Skin of body (tissue), 2 donors: ENCODE measurements around the gene ILK. TPM values are rescaled to one million over a fixed set of nuclear protein-coding genes. Genes with fewer than 3 reads are reported as not detected.

ENCODE experiments used
- DNase-seq: peaks from one replicate; lab custom pipeline; 2025; lab: John Stamatoyannopoulos, UW
- total RNA-seq: library from RNA; depleted of rRNA; stranded (reverse); fragments of >200 nt; gene quantifications from one replicate; pipeline ENCODE4 v1.2.3, GENCODE V29; 2014

ILK gene
- total RNA-seq, 1 donor from 2014 or later: 104 TPM

DNA sequence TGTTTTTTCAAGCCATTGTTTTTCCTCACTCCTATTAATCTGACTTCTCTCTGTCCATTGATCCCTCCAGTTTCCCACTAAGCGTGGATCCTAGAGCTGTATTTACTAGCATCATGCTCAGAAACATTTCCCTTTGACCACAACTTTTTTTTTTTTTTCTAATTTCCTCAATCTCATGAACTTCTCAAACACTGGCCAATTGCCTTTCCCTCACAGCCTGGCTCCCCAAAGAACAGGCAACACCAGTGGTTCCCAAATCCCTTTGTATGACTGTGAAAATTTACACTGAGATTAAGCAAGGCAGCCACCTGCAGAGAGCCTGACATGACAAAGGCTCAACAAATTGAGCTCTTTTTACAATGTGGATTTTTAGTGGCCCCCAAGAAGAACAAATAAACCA, 17.1 kb downstream of the ILK start:
- DNase-seq: no peak

DNA sequence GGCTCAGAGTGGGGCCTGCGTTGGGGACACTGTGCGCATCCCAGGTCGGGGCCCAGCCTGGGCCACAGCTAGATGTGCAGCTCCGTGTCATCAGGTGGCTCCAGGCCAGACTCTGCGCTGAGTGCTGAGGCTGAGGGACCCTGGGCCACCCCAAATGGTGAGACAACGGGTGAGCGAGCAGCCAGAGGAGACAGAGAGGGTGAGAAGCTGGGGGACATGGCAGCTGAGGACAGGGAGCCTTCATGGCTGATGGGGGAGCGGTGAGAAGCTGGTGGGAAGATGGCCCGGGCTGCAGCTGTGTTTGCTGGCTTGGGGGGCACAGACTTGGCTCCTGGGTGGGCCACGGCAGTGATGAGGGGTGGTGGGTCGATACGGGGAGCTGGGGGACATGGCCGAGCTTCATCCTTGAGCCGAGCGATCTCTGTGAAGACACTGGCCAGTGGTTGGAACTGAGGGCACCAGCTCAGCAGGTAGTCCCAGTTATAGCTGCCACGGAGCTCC, 18.2 kb downstream of the ILK start:
- no peak for DNase-seq

DNA sequence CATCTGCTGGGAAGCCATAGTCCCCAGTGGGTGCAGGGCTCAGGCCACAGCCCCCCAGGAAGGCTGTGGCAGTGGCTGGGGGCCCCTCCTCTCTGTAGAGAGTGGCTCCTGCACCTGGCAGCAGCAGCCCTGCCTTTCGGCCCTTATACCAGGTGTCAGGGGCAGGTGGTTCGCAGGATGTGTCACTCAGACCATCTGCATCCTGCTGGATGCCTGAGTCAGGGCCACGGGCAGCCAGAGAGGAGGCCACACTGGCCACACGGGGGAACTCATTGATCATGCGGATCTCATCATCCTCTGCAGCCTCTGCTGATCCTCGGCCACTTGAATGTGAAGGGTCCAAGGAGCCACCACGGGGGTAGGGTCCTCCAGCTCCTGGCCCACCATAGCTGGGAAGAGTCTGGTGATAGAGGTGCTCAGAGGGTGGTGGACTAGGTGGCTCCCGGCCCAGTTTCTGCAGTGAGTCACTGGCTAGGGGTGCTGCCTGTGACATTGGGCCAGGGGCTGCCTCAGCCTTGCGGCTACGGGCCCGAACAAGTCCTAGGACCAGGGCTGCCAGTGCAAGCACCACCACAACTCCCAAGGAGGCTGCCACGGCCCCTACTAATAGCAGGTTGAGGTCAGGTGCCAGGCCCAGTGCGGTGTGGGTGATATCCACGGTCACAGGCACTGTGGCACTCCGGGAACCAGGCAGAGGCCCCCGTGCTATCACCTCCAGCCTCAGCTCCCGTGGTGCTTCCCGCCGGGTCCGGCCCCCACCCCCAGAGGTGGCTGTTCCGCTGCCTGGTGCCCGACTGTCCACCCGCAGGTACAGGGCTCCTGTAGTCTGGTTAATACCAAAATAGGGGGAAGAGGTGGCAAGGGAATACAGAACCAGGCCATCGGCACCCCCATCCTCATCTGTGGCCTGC, 18.9 kb downstream of the ILK start:
- no peak for DNase-seq

DNA sequence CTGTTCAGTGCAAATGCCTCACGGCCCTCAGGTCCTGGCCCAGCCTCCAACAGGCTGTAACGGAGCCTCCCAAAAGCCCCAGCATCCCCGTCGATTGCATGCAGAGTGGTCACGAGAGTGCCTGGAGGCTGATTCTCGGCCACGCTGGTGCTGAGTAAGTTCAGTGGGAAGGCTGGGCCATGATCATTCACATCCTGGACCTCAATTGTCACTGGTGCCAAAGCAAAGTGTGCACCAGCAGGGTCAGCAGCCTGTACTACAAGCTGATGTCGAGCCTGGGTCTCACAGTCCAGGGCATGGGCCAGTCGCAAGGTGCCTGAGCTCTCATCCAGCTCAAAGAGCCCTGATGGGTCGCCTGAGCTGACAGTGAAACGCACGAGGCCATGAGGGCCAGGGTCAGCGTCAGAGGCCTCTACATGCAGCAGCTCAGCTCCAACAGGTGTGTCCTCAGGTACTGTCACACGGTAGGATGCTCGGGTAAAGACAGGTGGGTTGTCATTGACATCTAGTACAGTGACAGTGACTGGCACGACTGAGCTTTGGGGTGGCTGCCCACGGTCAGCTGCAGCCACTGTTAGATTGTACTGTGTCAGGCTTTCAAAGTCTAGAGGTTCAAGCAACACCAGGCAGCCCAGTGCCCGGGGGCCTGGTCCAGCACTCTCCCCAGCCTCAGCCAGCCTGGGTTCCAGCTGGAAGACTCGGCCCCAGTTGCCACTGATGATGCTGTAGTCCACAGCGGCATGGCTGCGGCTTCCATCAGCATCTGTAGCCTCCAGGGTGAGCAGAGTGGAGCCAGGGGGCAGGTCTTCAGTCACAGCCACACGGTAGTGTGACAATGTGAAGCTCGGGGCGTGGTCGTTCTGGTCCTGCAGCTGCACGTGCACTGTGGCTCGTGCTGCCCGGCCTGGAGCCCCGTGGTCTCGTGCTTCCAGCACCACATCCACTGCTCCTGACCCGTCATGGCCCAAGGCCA, 20.1 kb downstream of the ILK start:
- DNase-seq: no peak

DNA sequence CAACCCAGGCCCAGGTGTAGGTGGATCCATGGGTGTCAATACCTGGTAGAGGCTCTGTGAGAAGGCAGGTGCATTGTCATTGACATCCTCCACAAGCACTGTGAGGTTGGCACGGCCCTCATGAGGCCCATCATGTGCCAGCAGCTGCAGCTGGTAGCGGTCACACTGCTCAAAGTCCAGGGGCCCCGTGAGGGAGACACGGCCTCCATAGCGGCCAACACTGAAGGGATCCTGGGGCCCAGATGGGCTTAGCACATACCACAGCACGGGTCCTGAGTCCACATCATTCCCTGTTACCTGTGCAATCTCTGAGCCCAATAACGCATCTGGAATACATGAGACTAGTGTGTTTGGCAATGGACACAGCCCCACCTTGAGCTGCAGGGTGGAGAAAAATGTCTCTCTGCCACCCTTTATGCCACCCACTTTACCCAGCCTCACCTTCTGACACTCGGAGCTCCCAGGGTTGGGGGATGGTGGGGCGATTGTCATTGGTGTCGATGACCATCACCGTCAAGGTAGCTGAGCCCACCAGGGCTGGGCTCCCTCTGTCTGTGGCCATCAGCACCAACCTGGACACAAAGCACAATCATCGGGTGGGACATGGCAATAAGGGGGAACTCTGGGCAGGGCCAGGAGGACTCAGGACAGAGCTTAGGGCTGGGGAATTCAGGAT, 21.7 kb downstream of the ILK start:
- DNase-seq: no peak

DNA sequence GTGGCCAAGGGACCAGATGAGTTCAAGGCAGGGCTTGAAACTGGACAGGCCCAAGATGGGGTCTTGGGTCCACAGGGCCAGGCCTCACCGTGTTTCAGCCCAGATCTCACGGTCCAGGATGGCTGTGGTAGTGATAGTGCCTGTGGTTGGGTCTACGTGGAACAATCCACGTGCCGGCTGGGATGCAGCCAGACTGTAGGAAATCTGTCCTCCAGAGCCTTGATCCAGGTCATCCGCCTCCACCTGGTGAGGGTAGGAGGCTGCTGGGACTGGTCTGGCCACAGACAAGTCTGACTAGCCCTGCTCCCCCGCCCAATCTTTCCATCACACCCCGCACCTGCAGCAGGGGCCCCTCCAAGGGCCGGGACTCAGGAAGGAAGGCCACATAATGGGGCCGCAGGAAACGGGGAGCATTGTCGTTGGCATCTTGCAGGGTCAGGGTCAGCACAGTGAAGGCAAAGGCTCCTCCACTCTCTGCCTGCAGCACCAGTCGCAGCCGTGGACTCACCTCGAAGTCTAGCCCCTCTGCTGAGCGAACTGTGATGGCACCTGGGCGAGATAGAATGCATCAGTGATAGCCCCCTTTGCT, 22.4 kb downstream of the ILK start:
- DNase-seq: no peak

DNA sequence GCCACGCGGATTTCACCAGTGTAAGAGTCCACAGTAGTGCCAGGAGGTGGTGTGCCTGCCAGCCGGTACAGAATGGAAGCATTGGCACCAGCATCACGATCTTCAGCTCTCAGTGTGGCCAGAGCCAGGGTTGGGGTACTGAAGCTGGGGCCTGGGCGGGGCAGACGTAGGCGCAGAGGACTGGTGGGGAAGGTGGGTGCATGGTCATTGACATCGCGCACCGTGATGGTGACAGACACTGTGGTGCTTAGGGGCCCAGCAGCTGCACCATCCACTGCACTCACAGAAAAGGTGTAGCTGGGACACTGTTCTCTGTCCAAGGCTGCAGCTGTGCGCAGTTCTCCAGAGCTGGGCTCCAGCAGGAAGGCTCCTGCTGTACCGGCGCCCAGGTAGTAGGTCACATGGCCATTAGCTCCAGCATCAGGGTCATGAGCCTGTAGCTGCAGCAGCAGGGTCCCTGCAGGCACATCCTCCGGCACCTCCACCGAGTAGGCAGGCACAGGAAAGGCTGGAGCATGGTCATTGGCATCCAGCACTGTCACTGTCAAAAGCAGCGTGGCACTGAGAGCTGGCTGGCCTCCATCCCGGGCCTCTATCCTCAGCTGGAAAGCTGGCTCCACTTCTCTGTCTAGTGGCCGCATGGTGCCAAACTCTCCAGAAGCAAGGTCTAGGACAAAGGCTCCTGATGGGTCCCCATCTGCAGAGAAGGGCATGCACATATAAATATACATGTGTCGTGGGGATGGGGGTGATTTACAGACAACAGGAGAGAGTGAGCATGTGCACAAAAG, 23.6 kb downstream of the ILK start:
- no peak for DNase-seq

DNA sequence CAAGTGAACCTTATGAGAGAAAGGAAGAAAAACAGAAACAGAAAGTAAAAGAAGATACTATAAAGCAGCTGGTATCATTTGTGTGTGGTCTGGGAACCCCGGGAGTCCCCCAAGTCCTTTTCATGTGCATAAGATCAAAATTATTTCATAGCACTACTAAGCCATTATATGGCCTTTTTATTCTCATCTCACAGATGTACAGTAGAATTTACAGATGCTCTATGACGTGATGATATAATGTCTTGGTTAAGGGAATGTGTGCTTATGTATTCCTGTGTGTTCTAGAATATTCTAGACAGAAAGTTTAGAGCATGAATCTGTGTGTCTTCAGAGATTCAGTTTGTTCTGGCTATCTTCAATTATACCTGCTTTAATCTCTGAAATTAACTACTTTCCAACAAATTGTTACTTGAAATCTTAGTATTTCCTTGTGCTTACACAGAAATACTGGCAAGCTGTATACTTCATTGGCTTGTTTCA, 24.2 kb downstream of the ILK start:
- no peak for DNase-seq

DNA sequence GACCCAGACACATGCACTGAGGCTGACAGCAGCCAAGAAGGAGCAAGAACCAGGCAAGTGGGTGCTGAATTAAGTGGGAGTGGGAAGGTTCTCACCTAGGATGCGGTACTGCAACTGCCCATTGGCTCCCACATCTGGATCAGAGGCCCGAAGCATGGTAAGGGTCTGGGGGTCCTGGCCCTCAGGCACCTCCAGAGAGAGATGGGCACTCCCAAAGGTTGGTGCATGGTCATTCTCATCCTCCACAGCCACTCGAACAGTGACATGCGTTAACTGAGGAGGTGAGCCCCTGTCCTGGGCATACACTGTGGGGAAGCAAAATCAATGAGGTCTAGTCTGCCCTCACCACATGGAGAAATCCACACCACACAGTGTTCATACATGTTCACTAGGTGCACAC, 25.0 kb downstream of the ILK start:
- DNase-seq: no peak

DNA sequence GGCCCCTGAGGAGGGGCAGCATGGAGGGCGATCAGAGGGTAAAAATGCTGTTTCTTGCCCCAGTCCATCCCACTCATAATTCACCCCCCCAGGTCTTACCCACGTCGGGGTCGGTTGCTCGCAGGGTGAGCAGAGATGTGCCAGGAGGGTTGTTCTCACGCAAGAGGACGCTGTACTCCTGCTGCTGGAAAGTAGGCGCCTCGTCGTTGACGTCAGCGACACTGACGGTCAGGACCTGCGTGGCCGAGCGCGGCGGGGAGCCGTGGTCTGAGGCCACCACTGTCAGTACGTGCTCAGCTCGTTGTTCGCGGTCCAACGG, 26.0 kb downstream of the ILK start:
- no peak for DNase-seq

DNA sequence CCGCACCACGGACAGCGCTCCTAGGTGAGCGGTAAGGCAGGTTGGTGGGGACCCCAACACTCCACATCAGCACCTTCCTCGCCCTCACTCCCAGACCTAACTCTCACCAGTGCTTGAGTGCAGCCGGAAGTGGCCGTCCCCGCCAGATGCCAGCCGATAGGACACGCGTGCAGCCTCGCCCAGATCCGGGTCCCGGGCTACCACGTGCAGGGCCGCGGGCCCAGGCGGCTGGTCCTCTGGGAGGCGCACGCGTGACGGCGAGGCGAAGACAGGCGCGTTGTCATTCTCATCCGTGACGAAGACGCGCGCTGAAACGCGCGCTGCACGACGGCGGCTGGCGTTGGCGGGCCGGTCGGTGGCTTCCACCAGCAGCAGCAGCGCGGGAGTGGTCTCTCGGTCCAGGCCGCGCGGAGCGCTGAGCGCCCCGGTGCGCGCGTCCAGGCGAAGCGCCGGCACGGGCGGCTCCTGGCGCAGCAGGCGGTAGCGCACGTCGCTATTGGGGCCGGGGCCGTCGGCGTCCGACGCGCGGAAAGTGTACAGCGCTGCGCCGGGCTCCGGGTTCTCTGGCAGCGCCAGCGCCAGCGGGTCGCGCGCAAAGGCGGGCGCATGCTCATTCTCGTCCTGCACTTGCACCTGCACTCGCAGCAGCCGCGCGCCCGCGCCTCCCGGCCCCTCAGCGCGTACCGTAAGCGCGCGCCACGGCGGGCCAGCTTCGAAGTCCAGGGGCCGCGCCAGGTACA, 26.5 kb downstream of the ILK start:
- DNase-seq: no peak

DNA sequence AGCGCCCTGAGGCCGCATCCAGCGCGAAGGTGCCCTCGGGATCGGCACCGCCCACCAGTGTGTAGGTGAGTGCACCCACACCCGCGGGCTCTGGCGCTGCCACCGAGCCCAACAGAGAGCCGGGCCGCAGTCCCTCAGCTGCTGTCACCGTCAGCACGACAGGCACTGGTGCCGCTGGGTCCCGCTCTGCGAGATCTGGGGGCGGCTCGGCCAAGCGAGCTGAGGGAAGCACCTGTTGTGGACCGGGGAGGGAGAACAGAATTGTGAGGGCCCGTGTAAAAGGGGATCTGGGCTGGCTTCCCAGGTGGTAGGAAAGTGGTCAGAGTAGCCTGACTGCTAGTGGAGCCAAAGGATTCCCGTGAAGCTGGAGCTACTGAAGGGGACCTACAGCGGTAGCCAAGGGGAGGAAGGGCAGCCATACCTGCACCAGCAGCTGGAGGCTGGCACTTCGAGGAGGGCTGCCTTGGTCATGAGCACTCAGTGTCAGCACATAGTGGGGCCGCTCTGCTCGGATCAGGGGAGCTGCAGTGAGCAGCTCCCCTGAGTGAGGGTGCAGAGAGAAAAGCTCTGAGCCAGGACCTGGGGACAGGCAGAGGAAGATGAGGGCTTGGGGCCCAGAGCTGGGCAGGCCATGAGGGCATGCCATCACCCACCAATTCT, 27.2 kb downstream of the ILK start:
- DNase-seq: no peak

DNA sequence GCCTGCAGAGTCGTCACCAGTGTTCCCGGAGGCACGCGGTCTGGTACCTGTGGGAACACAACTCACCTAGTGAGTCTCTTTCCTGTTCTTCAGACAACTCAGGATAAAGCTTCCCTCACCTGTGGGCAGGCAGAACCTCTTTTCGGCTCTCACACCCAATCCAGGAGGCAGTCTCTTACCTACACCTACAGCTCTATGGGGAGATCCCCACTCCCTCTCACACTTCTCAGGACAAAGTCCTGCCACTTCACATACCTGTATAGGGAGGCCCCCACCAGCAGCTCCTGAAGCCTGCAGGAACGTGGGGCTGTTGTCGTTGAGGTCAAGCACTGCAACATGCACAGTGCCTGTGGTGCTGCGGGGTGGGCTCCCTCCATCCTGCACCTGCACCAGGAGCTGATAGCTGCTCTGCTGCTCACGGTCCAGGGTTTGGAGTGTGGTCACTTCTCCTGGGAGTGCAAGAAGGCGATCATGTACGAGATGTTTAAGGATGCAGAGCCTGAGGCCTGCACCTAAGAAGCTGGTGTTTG, 27.9 kb downstream of the ILK start:
- DNase-seq: no peak

DNA sequence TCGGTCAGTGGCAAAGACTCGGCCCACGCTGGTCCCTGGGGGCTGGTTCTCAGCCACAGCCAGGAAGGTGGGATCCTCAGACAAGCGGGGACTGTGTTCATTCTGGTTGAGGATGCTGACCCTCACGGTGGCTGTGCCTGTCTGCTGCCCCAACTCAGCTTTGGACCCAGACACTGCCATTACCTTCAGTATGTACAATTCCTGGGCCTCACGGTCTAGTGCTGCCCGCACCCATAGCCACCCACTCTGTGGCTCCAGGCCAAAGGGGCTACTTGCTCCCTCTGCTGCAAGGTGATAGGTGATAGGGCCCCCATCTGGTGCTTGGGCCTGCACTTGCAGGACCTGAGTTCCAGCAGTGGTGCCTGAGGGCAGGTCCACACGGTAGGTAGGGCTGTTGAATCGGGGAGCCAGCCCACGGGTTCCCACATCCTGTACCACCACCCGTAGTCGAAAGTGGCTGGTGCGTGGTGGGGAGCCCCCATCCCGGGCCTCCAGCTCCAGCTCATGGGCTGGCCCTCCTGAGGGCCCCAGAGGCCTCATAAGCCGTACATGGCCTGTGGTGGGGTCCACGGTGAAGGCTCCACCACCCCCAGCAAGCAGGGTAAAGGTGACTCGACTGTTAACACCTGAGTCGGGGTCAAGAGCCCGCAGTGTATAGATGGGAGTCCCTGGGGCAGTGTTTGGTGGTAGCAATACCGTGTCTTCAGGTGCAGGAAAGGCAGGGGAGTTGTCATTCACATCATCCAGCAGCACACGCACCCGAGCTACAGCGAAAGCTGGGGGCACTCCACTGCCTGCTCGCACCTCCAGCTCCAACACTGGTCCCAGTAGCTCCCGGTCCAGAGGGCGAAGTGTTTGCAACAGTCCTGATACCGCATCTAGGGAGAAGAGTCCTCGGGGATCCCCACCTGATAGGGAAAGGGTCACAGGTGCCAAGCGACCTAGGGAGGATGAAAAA, 28.8 kb downstream of the ILK start:
- no peak for DNase-seq

DNA sequence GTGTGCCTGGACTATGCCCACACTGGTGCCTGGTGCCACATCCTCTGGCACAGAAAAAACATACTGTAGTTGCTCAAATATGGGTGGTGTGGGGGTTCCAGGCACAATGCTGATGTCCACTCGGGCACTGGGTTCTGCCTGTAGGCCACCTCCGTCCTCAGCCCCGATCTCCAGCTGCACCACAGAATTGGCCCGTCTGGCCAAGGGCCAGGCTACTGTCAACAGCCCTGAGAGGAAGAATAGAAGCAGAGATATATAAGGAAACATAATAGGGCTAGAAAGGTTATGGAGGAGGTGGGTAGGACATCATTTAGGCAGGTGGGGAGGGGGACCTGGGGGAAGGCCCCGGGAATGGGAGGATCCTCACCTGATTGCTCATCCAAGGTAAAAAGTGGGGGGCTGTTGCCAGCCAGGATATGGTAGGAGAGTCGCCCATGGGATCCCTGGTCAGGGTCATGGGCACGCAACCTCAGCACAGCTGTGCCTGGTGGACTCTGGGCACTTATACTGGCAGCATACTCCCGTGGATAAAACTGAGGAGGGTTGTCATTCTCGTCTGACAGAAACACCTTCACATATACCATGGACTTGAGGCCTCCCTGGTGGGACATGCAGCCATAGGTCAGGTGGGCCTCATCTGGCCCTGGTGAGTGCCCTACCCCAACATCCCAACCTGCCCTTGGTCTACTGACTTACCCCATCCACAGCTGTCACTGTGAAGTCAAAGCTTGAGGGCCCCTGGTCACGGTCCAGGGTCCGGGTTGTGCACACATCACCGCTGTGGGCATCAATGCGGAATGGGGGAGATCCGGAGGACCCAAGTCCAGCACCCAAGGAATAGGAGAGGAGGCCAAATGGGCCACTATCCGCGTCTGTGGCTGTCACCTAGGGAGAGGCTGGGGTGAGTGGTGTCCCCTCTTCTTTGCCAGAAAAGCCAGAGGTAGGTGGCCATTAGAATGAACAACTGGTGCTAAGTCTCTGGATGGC, 30.1 kb downstream of the ILK start:
- no peak for DNase-seq

DNA sequence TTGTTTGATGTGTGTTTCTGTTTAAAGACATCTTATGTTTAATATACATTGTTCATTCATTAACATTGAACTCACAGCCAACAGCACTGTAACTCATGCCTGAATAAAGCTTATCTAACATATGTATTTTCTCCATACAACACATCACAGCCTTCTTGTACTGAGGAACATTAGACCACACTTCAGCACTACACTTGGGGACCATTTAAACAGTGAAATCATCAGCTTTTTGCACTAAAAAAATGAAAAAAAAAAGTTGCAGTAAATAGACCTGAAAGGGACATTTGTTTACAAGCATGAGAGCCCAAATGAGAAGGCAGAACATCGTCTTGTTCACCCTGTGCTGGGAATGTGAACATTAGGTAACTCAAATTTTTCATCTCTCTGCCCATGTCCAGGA, 31.0 kb downstream of the ILK start:
- DNase-seq: no peak
